ENCODE results near the gene PKLR.
"Not testable (repeated sequence)": the region's sequence is repeated elsewhere in the genome, so short reads cannot be mapped to it uniquely, and the experiment has no call there.

PKLR gene

DNA sequence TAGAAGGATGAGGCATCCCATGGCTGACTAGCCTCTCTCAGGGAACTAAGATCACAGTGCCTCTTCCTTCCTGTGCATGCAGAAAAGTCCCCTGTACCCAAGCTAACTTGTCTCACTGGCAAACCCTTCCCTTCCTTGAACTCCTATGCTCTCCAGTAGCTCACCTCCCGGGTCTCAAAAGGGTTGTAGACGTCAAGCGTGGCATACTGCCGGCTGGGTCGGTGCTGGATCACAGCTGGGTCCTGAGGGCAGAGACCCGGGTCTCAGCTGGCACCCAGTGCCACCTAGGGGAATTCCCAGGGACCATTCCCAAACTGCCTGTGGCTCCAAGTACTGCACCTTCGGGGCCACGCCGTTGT lies 39.8 kb downstream of the PKLR start:
- no peak for DNase-seq (ENCODE audit: insufficient read length, low spot score)
- no peak for FAIRE-seq

DNA sequence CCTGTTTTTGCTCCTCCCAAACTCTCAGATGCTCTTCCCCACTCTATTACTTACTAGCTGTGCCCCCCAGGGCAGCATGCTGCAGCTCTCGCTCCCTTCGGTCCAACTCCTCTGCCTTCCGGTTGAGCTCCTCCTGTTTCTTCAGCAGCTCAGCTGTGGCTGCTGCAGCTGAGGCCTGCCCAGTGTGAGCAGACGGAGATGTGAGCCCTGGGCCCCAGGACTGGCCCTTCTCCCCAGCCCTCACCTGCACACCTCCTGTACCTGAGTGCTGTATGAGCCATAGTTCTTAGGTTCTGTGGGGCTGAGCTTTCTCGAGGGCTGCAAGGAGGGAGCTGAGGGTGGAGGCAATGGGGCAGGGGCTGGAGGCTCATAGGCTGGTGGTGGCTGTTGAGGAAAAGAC lies 41.0 kb downstream of the PKLR start:
- DNase-seq (ENCODE audit: insufficient read length, low spot score) (no peak), FAIRE-seq (no peak)

- FAIRE-seq (no peak), DNase-seq (ENCODE audit: insufficient read length, low spot score) (no peak)
These were observed 45.0 kb downstream of the PKLR start for GRCh38 chr1:155256058-155256852.

- DNase-seq (ENCODE audit: insufficient read length, low spot score) (peak; percentile 93), FAIRE-seq (peak; percentile 89)
These were observed 45.8 kb downstream of the PKLR start, which contains the start of gene ENTREP3 for GRCh38 chr1:155255243-155256007. TSS of gene ENTREP3 (minus strand) at chr1:155255483. CDS start at chr1:155254877, 606 bp downstream.

DNA sequence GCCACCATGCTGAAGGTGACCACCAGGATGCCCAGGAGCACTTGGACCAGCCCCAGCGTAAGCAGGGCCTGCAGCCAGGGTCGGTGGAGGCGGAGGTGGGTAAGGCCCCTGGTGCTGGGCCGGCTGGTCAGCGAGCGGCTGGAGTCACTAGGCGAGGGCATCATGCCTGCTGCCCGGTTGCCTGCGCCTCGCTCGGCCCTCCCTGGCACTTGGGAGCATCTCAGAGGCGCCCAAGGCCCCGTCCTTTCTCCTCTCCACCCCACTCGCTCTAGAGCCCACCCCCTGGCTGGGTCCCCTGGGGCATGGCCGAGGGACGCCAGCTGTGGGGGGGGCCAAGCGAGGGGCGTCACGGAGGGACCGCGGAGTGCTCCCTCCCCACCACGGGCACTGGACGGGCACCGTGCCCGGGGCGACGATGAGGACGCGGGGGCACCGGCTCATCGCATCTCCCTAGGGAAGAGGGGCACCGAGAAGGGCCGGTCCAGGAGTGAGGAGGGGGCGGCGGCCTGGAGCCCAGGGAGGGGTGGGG lies 46.5 kb downstream of the PKLR start:
- no peak for FAIRE-seq
- DNase-seq (ENCODE audit: insufficient read length, low spot score) = no peak

GRCh38 chr1:155254228-155254713 lies 47.0 kb downstream of the PKLR start:
- DNase-seq (ENCODE audit: insufficient read length, low spot score) (no peak), FAIRE-seq (no peak)

DNA sequence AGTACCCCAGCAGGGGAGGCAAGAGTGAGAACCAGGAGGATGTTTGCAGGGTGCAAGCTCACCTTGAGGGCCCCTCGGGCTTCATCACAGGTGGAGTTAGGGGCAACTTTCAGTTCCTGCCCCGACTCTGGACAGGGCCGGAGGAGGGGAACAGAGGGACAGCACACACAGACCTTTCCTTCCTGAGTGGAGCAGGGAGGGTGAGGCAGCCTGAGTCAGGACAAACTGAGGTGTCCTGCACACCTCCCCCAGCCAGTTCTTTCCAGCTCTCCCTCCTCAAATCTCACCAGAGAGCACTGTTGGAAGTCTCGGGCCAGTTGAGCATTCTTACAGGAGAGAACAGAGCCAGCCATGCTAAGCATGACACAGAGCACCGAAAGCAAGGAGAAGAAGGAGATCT lies 47.4 kb downstream of the PKLR start:
- DNase-seq (ENCODE audit: insufficient read length, low spot score) = no peak
- no peak for FAIRE-seq

DNA sequence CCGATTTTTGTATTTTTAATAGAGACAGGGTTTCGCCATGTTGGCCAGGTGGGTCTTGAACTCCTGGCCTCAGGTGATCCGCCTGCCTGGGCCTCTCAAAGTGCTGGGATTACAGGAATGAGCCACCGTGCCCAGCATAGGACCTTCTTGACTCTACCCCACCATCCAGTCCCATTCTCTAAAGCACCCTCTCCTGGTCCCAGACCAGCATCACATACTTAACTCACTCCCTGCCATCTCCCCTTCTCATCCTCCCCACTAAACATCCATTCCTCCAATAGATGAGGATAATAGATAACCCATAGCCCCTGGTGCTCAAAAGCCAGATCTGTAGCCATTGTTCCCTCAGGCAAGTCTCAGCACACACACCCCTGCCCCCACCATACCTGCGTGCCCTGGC lies 48.0 kb downstream of the PKLR start:
- DNase-seq (ENCODE audit: insufficient read length, low spot score) = no peak
- FAIRE-seq = no peak

GRCh38 chr1:155251566-155251965 lies 49.7 kb downstream of the PKLR start:
- FAIRE-seq = no peak
- DNase-seq (ENCODE audit: insufficient read length, low spot score) = no peak

DNA sequence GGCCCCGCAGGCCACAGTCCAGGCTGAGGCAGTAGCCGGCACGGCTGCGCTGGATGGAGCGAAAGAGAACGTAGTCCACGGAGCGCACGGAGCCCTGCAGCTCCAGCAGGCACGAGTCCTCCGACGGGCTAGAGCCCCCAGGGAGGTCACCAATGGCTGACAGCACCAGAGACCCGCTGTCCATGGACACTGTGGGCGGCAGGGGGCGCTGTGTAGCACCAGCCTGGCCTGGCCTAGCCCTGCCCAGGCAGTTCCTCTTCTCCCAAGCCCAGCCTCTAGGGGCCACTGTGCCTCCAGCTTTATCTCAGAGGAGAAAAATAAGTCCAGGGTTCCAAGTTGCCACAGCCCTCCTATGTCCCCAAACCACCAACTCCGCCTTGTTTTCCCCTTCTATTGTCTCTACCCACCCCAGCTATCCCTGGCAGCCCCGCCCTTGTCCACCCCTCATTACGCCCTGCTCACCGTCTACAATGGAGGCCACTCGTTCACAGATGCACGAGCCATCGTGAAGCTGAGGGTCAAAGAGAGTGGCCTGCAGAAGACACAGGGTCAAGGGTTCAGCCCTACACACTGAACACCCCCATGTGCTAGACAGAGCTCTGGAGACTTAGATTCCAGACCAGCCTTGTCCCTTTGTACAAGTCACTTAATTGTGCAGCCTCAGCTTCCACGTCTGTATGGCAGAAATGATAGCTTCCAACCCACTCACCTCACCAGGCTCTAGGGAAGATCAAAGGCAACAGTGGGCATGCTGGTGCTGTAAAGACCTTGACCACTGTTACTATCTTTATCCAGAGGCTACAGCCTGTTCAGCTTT lies 50.4 kb downstream of the PKLR start:
- DNase-seq (ENCODE audit: insufficient read length, low spot score) (peak; percentile 98), FAIRE-seq (peak; percentile 87)

GRCh38 chr1:155250246-155250632 lies 51.0 kb downstream of the PKLR start:
- FAIRE-seq = no peak
- no peak for DNase-seq (ENCODE audit: insufficient read length, low spot score)

- FAIRE-seq = no peak
- no peak for DNase-seq (ENCODE audit: insufficient read length, low spot score)
These were observed 53.3 kb downstream of the PKLR start for GRCh38 chr1:155247667-155248553.

GRCh38 chr1:155246796-155247195 lies 54.4 kb downstream of the PKLR start:
- FAIRE-seq = not testable (repeated sequence)

GRCh38 chr1:155245163-155245524 lies 56.1 kb downstream of the PKLR start:
- DNase-seq (ENCODE audit: insufficient read length, low spot score) (no peak), FAIRE-seq (no peak)

More at GRCh38 chr1:155246796-155247195, 54.4 kb downstream of the PKLR start:
- not testable (repeated sequence) for DNase-seq (ENCODE audit: insufficient read length, low spot score)

GRCh38 chr1:155244368-155245162 lies 56.7 kb downstream of the PKLR start:
- peak; percentile 88 for DNase-seq (ENCODE audit: insufficient read length, low spot score)
- peak; percentile 83 for FAIRE-seq

- FAIRE-seq (no peak), DNase-seq (ENCODE audit: insufficient read length, low spot score) (no peak)
These were observed 58.4 kb downstream of the PKLR start for GRCh38 chr1:155242805-155243358.

- DNase-seq (ENCODE audit: insufficient read length, low spot score) (no peak), FAIRE-seq (no peak)
These were observed 59.4 kb downstream of the PKLR start for GRCh38 chr1:155241841-155242264.

- FAIRE-seq (peak; percentile 83), DNase-seq (ENCODE audit: insufficient read length, low spot score) (no peak)
These were observed 60.1 kb downstream of the PKLR start for GRCh38 chr1:155241069-155241679.
